MCF 10A (cell line): ENCODE measurements around the gene CD164L2. TPM values are rescaled to one million over a fixed set of nuclear protein-coding genes. Genes with fewer than 3 reads are reported as not detected.

Source experiments
- BruUV-seq: library from RNA; stranded (reverse); fragments of 400-500 nt; replicated peaks from 2 replicates; lab custom pipeline; 2021; lab: Mats Ljungman, UMichigan
- CTCF ChIA-PET: fragments of 300-600 bp; sonication (Branson Sonifier 250); formaldehyde crosslinking; extraction: SDS; loops from one replicate; lab custom pipeline; 2021; ENCODE audit warnings: antibody characterized with exemption, inconsistent platforms; lab: Yijun Ruan, JAX
- POLR2A ChIA-PET: fragments of 300-600, 350-650 bp; sonication (Branson Sonifier 250); formaldehyde crosslinking; extraction: SDS; loops from one replicate; lab custom pipeline; 2020; ENCODE audit warnings: antibody characterized with exemption, inconsistent platforms; lab: Yijun Ruan, JAX
- DNase-seq: peaks from one replicate; pipeline ENCODE4 v3.0.0-alpha.2; 2018; ENCODE audit not compliant: unreplicated experiment
- H3K27ac Mint-ChIP-seq: one replicate; pipeline ENCODE4 v1.8.0; 2022; ENCODE audit warnings: mild to moderate bottlenecking, low read depth, mixed read lengths; ENCODE audit not compliant: unreplicated experiment
- H3K27me3 Mint-ChIP-seq: one replicate; pipeline ENCODE4 v1.8.0; 2022; ENCODE audit warnings: mixed read lengths; ENCODE audit not compliant: insufficient read depth, unreplicated experiment
- H3K36me3 Mint-ChIP-seq: one replicate; pipeline ENCODE4 v1.8.0; 2022; ENCODE audit warnings: mild to moderate bottlenecking, moderate library complexity, mixed read lengths; ENCODE audit not compliant: insufficient read depth, unreplicated experiment
- H3K4me1 Mint-ChIP-seq: one replicate; pipeline ENCODE4 v1.8.0; 2022; ENCODE audit warnings: mixed read lengths; ENCODE audit not compliant: insufficient read depth, unreplicated experiment
- H3K4me3 Mint-ChIP-seq: one replicate; pipeline ENCODE4 v1.8.0; 2022; ENCODE audit warnings: mild to moderate bottlenecking, moderate library complexity, mixed read lengths; ENCODE audit not compliant: unreplicated experiment
- H3K9me3 Mint-ChIP-seq: one replicate; pipeline ENCODE4 v1.8.0; 2022; ENCODE audit warnings: mixed read lengths; ENCODE audit not compliant: unreplicated experiment
- CTCF ChIP-seq: fragments of 200-600 bp; IDR thresholded peaks from one replicate; pipeline ENCODE4 v1.8.0; 2022; ENCODE audit warnings: antibody characterized with exemption, mild to moderate bottlenecking; ENCODE audit not compliant: unreplicated experiment
- intact Hi-C: fragments of 100-400 bp; cut with micrococcal nuclease; formaldehyde crosslinking; loops from 2 replicates; pipeline ENCODE4 v1.14.1; 2022
- total RNA-seq: library from RNA; stranded (reverse); gene quantifications from 2 replicates; pipeline ENCODE4 v1.2.3, GENCODE V29; 2022

The CD164L2 gene
- total RNA-seq, 1 experiment from 2014 or later, result 0.23 TPM

- Mint-ChIP-seq H3K27me3 (no peaks in the 10 kb centered on the region), H3K4me1 (peaks cover 4% of the 10 kb centered on the region), H3K9me3 (no peaks in the 10 kb centered on the region), H3K36me3 (peaks cover 68% of the 10 kb centered on the region), H3K27ac (no peak overlapping the region), H3K4me3 (no peak overlapping the region)
- no peak for DNase-seq
- intact Hi-C loops, result no loop called here
- POLR2A ChIA-PET, result interaction anchor here (3.6 kb wide), 1 partner anchor 16 kb away, joined by 15 read pairs; the partner anchor contains the start of gene SYTL1
- no peak for TF ChIP-seq CTCF
- no TSS peak for BruUV-seq
- CTCF ChIA-PET, result interaction anchor here (0.6 to 4.1 kb wide), 6 partner anchors 14 to 58 kb away, joined by 3 to 45 read pairs (median 12); partner anchors contain the start of gene SYTL1
These were observed 24.2 kb downstream of the CD164L2 start for GRCh38 chr1:27358928-27359313.

- no peak for DNase-seq
- H3K27ac Mint-ChIP-seq, result no peak overlapping the region
- intact Hi-C loops, result no loop called here
- no peaks in the 10 kb centered on the region for H3K27me3 Mint-ChIP-seq
- no peak overlapping the region for H3K4me3 Mint-ChIP-seq
- POLR2A ChIA-PET, result interaction anchor here (3.6 kb wide), 1 partner anchor 15 kb away, joined by 15 read pairs; the partner anchor contains the start of gene SYTL1
- peaks cover 4% of the 10 kb centered on the region for H3K4me1 Mint-ChIP-seq
- TF ChIP-seq CTCF, result no peak
- CTCF ChIA-PET, result interaction anchor here (0.6 to 4.1 kb wide), 10 partner anchors 8 to 57 kb away, joined by 3 to 45 read pairs (median 8); partner anchors contain the start of genes CD164L2, MAP3K6 and SYTL1
- H3K36me3 Mint-ChIP-seq, result peaks cover 68% of the 10 kb centered on the region
- BruUV-seq, result no TSS peak
- H3K9me3 Mint-ChIP-seq, result no peaks in the 10 kb centered on the region
These were observed 24.9 kb downstream of the CD164L2 start for GRCh38 chr1:27358038-27358927.

- H3K9me3 Mint-ChIP-seq, result no peaks in the 10 kb centered on the region
- intact Hi-C loops, result no loop called here
- peak; percentile 95 for TF ChIP-seq CTCF
- ChIA-PET CTCF (interaction anchor here (0.5 to 4.1 kb wide), 22 partner anchors 9 to 510 kb away, joined by 3 to 45 read pairs (median 4); partner anchors contain the start of genes CD164L2, MAP3K6 and SYTL1), POLR2A (interaction anchor here (0.7 to 3.6 kb wide), 2 partner anchors 15 to 43 kb away, joined by 4 to 15 read pairs; partner anchors contain the start of gene SYTL1)
- DNase-seq, result peak; percentile 50
- no peak overlapping the region for H3K4me3 Mint-ChIP-seq
- H3K27ac Mint-ChIP-seq, result no peak overlapping the region
- peaks cover 69% of the 10 kb centered on the region for H3K36me3 Mint-ChIP-seq
- peaks cover 4% of the 10 kb centered on the region for H3K4me1 Mint-ChIP-seq
- H3K27me3 Mint-ChIP-seq, result no peaks in the 10 kb centered on the region
- no TSS peak for BruUV-seq
These were observed 25.7 kb downstream of the CD164L2 start for GRCh38 chr1:27357281-27358037.
